ENCODE data around the gene INPP1. TPM values are rescaled to one million over a fixed set of nuclear protein-coding genes. Genes with fewer than 3 reads are reported as not detected.

Gene INPP1
- total RNA-seq, 1 donor from 2014 or later: 11.3 TPM

- no peaks in the 10 kb centered on the region for H3K36me3 ChIP-seq (ENCODE audit: insufficient read depth, low read length)
- H2AFZ ChIP-seq (ENCODE audit: low read depth, low read length): no peak overlapping the region
- no peaks in the 10 kb centered on the region for H3K27me3 ChIP-seq (ENCODE audit: insufficient read depth, low read length)
- Mint-ChIP-seq H3K36me3 (ENCODE audit: low read depth, unreplicated experiment) (peaks cover 2% of the 10 kb centered on the region), H3K9me3 (ENCODE audit: unreplicated experiment) (no peaks in the 10 kb centered on the region), H3K4me1 (ENCODE audit: low read depth, unreplicated experiment) (no peaks in the 10 kb centered on the region), H3K4me3 (ENCODE audit: unreplicated experiment) (no peak overlapping the region), H3K27ac (ENCODE audit: unreplicated experiment) (no peak overlapping the region), H3K27me3 (ENCODE audit: low read depth, unreplicated experiment) (peaks cover 3% of the 10 kb centered on the region)
- H3K4me1 ChIP-seq (ENCODE audit: insufficient read depth, low read length): no peaks in the 10 kb centered on the region
- H3K4me2 ChIP-seq (ENCODE audit: low read length): no peak overlapping the region
- H4K20me1 ChIP-seq (ENCODE audit: insufficient read depth, low read length): no peaks in the 10 kb centered on the region
- no peak for FAIRE-seq
- H3K9me3 ChIP-seq (ENCODE audit: insufficient read depth, low read depth, low read length): no peaks in the 10 kb centered on the region
- TF ChIP-seq EZH2 (IDR thresholded peaks at IDR 0.05; ENCODE audit: insufficient read depth, low read length) (no peak), CTCF (IDR thresholded peaks at IDR 0.05; ENCODE audit: insufficient read depth, low read depth, low read length) (no peak)
- no peaks in the 10 kb centered on the region for H3K79me2 ChIP-seq (ENCODE audit: insufficient read depth, low read length)
- H3K4me3 ChIP-seq (ENCODE audit: insufficient read depth, low read depth, low read length): no peak overlapping the region
- H3K9ac ChIP-seq (ENCODE audit: low read length): no peak overlapping the region
- no peak for DNase-seq (ENCODE audit: low read depth)
- no peak overlapping the region for H3K27ac ChIP-seq (ENCODE audit: low read depth, low read length)
Observed at GRCh38 chr2:190376591-190377245, 33.3 kb downstream of the INPP1 start.

GRCh38 chr2:190378880-190379237 lies 35.5 kb downstream of the INPP1 start:
- Mint-ChIP-seq H3K27ac (ENCODE audit: unreplicated experiment) (no peak overlapping the region), H3K9me3 (ENCODE audit: unreplicated experiment) (no peaks in the 10 kb centered on the region), H3K4me1 (ENCODE audit: low read depth, unreplicated experiment) (no peaks in the 10 kb centered on the region), H3K4me3 (ENCODE audit: unreplicated experiment) (no peak overlapping the region), H3K36me3 (ENCODE audit: low read depth, unreplicated experiment) (peaks cover 2% of the 10 kb centered on the region), H3K27me3 (ENCODE audit: low read depth, unreplicated experiment) (peaks cover 3% of the 10 kb centered on the region)
- Histone ChIP-seq H3K4me2 (ENCODE audit: low read length) (no peak overlapping the region), H3K36me3 (ENCODE audit: insufficient read depth, low read length) (no peaks in the 10 kb centered on the region), H4K20me1 (ENCODE audit: insufficient read depth, low read length) (no peaks in the 10 kb centered on the region), H3K9me3 (ENCODE audit: insufficient read depth, low read depth, low read length) (no peaks in the 10 kb centered on the region), H3K4me1 (ENCODE audit: insufficient read depth, low read length) (no peaks in the 10 kb centered on the region), H3K27ac (ENCODE audit: low read depth, low read length) (no peak overlapping the region), H3K79me2 (ENCODE audit: insufficient read depth, low read length) (no peaks in the 10 kb centered on the region), H3K4me3 (ENCODE audit: insufficient read depth, low read depth, low read length) (no peak overlapping the region), H3K27me3 (ENCODE audit: insufficient read depth, low read length) (no peaks in the 10 kb centered on the region), H3K9ac (ENCODE audit: low read length) (no peak overlapping the region), H2AFZ (ENCODE audit: low read depth, low read length) (no peak overlapping the region)
- TF ChIP-seq EZH2 (IDR thresholded peaks at IDR 0.05; ENCODE audit: insufficient read depth, low read length) (no peak), CTCF (IDR thresholded peaks at IDR 0.05; ENCODE audit: insufficient read depth, low read depth, low read length) (no peak)
- FAIRE-seq: no peak
- no peak for DNase-seq (ENCODE audit: low read depth)

- TF ChIP-seq CTCF (IDR thresholded peaks at IDR 0.05; ENCODE audit: insufficient read depth, low read depth, low read length) (no peak), EZH2 (IDR thresholded peaks at IDR 0.05; ENCODE audit: insufficient read depth, low read length) (no peak)
- peaks cover 3% of the 10 kb centered on the region for H3K27me3 Mint-ChIP-seq (ENCODE audit: low read depth, unreplicated experiment)
- no peaks in the 10 kb centered on the region for H3K4me1 ChIP-seq (ENCODE audit: insufficient read depth, low read length)
Observed at GRCh38 chr2:190379249-190379964, 36.0 kb downstream of the INPP1 start.

More at GRCh38 chr2:190379249-190379964, 36.0 kb downstream of the INPP1 start:
- no peak overlapping the region for H3K4me3 ChIP-seq (ENCODE audit: insufficient read depth, low read depth, low read length)
- FAIRE-seq (no peak), DNase-seq (ENCODE audit: low read depth) (peak; percentile 73)
- no peak overlapping the region for H3K4me2 ChIP-seq (ENCODE audit: low read length)
- H3K79me2 ChIP-seq (ENCODE audit: insufficient read depth, low read length): no peaks in the 10 kb centered on the region
- H3K27ac Mint-ChIP-seq (ENCODE audit: unreplicated experiment): no peak overlapping the region
- H3K4me3 Mint-ChIP-seq (ENCODE audit: unreplicated experiment): no peak overlapping the region
- no peaks in the 10 kb centered on the region for H3K4me1 Mint-ChIP-seq (ENCODE audit: low read depth, unreplicated experiment)
- no peaks in the 10 kb centered on the region for H4K20me1 ChIP-seq (ENCODE audit: insufficient read depth, low read length)
- peaks cover 2% of the 10 kb centered on the region for H3K36me3 Mint-ChIP-seq (ENCODE audit: low read depth, unreplicated experiment)
- no peak overlapping the region for H3K9ac ChIP-seq (ENCODE audit: low read length)
- no peaks in the 10 kb centered on the region for H3K9me3 ChIP-seq (ENCODE audit: insufficient read depth, low read depth, low read length)
- H3K27me3 ChIP-seq (ENCODE audit: insufficient read depth, low read length): no peaks in the 10 kb centered on the region
- H3K9me3 Mint-ChIP-seq (ENCODE audit: unreplicated experiment): no peaks in the 10 kb centered on the region
- H2AFZ ChIP-seq (ENCODE audit: low read depth, low read length): no peak overlapping the region
- H3K36me3 ChIP-seq (ENCODE audit: insufficient read depth, low read length): no peaks in the 10 kb centered on the region
- H3K27ac ChIP-seq (ENCODE audit: low read depth, low read length): no peak overlapping the region
